SK-N-SH (cell line): ENCODE data around the gene ZSWIM7.

Experiments
- CTCF ChIP-seq: fragments of 200-600 bp; sonication (generic); IDR thresholded peaks from 2 replicates; pipeline ENCODE4 v1.6.1; 2017; ENCODE audit warnings: antibody characterized with exemption, mild to moderate bottlenecking, moderate library complexity
- EZH2phosphoT487 ChIP-seq: fragments of 200-600 bp; sonication (generic); IDR thresholded peaks from 2 replicates; pipeline ENCODE4 v1.6.1; 2017; ENCODE audit warnings: low read depth, mixed run types, mild to moderate bottlenecking, antibody characterized with exemption, moderate library complexity, borderline replicate concordance

GRCh38 chr17:15947976-15948752 lies 51.3 kb downstream of the ZSWIM7 start:
- TF ChIP-seq EZH2phosphoT487 (no peak), CTCF (no peak)
